IMR-90 (cell line): Measurements from ENCODE around the gene CAMTA1.

Experiments used
- BHLHE40 ChIP-seq: fragments of 150-350 bp; IDR thresholded peaks from 2 replicates; pipeline ENCODE4 v1.6.1; 2016; ENCODE audit warnings: mild to moderate bottlenecking, low read depth, low read length
- CEBPB ChIP-seq: IDR thresholded peaks from 2 replicates; pipeline ENCODE4 v1.6.1; 2012; ENCODE audit warnings: low read depth, low read length, improper control_type of control experiment
- CHD1 ChIP-seq: IDR thresholded peaks from 2 replicates; pipeline ENCODE4 v1.6.1; 2012; ENCODE audit warnings: low read depth, low read length, improper control_type of control experiment
- MAZ ChIP-seq: IDR thresholded peaks from 2 replicates; pipeline ENCODE4 v1.6.1; 2012; ENCODE audit warnings: low read depth, mild to moderate bottlenecking, low read length, improper control_type of control experiment, moderate library complexity, borderline replicate concordance
- POLR2A ChIP-seq: IDR thresholded peaks from 2 replicates; pipeline ENCODE4 v1.6.1; 2012; ENCODE audit warnings: mild to moderate bottlenecking, low read depth, low read length
- RAD21 ChIP-seq: IDR thresholded peaks from 2 replicates; pipeline ENCODE4 v1.6.1; 2012; ENCODE audit warnings: low read length, improper control_type of control experiment
- RCOR1 ChIP-seq: IDR thresholded peaks from 2 replicates; pipeline ENCODE4 v1.6.1; 2012; ENCODE audit warnings: mild to moderate bottlenecking, low read length, improper control_type of control experiment; ENCODE audit not compliant: insufficient replicate concordance
- TF ChIP-seq, protein P1 (sequence below): conservative IDR thresholded peaks from 2 replicates; pipeline ENCODE4 v1.5.1; 2012; ENCODE audit warnings: mild to moderate bottlenecking, low read depth, low read length, improper control_type of control experiment
- TF ChIP-seq, protein P2 (sequence below): fragments of 150-350 bp; IDR thresholded peaks from 2 replicates; pipeline ENCODE4 v1.6.1; 2017; ENCODE audit warnings: mild to moderate bottlenecking, antibody characterized with exemption, low read length, low read depth

DNA sequence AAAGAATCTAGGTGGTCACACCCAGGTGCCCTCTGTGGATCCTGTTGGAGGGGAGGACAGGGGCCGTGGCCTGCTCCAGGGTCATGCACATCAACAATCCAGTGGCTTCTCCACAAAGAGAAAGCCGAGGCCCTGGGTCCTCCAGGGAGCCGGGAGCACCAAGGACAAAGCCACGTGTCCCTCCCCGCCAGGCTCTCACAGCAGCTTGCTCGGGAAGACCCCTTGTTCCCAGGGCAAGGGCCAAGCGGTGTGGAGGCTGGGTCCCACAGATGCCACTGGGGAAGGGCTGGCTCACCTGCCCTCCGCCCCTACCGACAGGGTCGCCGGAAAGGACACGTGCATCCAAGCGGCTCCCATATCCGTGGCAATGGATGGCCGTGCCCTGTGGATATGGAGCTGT is 793.0 kb downstream of the CAMTA1 start:
- TF ChIP-seq CHD1: no peak
- TF ChIP-seq, protein P1, sequence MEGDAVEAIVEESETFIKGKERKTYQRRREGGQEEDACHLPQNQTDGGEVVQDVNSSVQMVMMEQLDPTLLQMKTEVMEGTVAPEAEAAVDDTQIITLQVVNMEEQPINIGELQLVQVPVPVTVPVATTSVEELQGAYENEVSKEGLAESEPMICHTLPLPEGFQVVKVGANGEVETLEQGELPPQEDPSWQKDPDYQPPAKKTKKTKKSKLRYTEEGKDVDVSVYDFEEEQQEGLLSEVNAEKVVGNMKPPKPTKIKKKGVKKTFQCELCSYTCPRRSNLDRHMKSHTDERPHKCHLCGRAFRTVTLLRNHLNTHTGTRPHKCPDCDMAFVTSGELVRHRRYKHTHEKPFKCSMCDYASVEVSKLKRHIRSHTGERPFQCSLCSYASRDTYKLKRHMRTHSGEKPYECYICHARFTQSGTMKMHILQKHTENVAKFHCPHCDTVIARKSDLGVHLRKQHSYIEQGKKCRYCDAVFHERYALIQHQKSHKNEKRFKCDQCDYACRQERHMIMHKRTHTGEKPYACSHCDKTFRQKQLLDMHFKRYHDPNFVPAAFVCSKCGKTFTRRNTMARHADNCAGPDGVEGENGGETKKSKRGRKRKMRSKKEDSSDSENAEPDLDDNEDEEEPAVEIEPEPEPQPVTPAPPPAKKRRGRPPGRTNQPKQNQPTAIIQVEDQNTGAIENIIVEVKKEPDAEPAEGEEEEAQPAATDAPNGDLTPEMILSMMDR: no peak
- no peak for TF ChIP-seq POLR2A
- TF ChIP-seq MAZ: no peak
- no peak for TF ChIP-seq RCOR1
- TF ChIP-seq, protein P2, sequence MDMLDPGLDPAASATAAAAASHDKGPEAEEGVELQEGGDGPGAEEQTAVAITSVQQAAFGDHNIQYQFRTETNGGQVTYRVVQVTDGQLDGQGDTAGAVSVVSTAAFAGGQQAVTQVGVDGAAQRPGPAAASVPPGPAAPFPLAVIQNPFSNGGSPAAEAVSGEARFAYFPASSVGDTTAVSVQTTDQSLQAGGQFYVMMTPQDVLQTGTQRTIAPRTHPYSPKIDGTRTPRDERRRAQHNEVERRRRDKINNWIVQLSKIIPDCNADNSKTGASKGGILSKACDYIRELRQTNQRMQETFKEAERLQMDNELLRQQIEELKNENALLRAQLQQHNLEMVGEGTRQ: no peak
- no peak for TF ChIP-seq RAD21
- no peak for TF ChIP-seq CEBPB
- TF ChIP-seq BHLHE40: no peak
